ENCODE results near the gene IRAG1.

The IRAG1 gene, protein sequence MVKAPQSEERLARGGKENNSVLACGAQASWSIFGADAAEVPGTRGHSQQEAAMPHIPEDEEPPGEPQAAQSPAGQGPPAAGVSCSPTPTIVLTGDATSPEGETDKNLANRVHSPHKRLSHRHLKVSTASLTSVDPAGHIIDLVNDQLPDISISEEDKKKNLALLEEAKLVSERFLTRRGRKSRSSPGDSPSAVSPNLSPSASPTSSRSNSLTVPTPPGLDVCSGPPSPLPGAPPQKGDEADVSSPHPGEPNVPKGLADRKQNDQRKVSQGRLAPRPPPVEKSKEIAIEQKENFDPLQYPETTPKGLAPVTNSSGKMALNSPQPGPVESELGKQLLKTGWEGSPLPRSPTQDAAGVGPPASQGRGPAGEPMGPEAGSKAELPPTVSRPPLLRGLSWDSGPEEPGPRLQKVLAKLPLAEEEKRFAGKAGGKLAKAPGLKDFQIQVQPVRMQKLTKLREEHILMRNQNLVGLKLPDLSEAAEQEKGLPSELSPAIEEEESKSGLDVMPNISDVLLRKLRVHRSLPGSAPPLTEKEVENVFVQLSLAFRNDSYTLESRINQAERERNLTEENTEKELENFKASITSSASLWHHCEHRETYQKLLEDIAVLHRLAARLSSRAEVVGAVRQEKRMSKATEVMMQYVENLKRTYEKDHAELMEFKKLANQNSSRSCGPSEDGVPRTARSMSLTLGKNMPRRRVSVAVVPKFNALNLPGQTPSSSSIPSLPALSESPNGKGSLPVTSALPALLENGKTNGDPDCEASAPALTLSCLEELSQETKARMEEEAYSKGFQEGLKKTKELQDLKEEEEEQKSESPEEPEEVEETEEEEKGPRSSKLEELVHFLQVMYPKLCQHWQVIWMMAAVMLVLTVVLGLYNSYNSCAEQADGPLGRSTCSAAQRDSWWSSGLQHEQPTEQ

DNA sequence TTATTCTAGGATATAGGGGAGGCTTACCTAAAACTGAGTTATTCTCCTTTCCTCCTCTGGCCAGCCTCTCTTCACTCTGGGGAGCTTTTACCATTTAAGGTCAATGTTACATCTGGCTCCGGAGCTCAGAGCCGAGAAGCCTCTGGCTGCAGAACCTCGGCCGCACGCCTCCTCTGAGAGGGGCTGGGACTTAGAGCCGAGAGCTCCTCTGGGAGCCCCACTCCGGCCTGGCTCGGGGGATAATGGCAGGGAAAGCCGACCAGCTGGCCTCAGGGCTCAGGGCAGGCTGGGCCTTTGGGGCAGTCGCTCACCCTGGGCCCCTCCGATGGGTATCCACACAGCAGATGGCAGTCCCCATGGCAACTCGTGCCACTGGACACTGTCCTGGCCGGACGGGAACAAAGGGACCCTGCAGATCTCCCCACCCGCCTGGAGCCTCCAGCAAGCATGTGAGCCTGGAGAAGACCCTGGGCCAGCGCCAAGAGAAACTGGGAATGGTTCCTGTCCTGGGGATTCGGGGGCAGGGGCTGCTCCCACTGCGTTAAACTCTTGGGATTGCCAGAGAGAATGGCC is at the start of gene IRAG1:
TSS of gene IRAG1 (minus strand) at position 247 of the 573 bp plus-strand sequence. CDS start at position 94, 153 bp downstream.
- DNase-seq (ENCODE audit: extremely low read depth, low read depth), result no peak
- H3K4me3 ChIP-seq (replicated peaks; ENCODE audit: low read depth, low read length), result peak within 1 kb of the TSS; percentile 17
- TF ChIP-seq, protein P1, sequence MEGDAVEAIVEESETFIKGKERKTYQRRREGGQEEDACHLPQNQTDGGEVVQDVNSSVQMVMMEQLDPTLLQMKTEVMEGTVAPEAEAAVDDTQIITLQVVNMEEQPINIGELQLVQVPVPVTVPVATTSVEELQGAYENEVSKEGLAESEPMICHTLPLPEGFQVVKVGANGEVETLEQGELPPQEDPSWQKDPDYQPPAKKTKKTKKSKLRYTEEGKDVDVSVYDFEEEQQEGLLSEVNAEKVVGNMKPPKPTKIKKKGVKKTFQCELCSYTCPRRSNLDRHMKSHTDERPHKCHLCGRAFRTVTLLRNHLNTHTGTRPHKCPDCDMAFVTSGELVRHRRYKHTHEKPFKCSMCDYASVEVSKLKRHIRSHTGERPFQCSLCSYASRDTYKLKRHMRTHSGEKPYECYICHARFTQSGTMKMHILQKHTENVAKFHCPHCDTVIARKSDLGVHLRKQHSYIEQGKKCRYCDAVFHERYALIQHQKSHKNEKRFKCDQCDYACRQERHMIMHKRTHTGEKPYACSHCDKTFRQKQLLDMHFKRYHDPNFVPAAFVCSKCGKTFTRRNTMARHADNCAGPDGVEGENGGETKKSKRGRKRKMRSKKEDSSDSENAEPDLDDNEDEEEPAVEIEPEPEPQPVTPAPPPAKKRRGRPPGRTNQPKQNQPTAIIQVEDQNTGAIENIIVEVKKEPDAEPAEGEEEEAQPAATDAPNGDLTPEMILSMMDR (IDR thresholded peaks at IDR 0.05; ENCODE audit: low read depth, low read length, missing control alignments), result no peak

GRCh38 chr11:10742460-10743208 is 49.1 kb upstream of the IRAG1 start:
- no peak overlapping the region for H3K4me3 ChIP-seq (replicated peaks; ENCODE audit: low read depth, low read length)
- DNase-seq (ENCODE audit: extremely low read depth, low read depth), result peak; percentile 21
- TF ChIP-seq, protein P1 (IDR thresholded peaks at IDR 0.05; ENCODE audit: low read depth, low read length, missing control alignments), result no peak

DNA sequence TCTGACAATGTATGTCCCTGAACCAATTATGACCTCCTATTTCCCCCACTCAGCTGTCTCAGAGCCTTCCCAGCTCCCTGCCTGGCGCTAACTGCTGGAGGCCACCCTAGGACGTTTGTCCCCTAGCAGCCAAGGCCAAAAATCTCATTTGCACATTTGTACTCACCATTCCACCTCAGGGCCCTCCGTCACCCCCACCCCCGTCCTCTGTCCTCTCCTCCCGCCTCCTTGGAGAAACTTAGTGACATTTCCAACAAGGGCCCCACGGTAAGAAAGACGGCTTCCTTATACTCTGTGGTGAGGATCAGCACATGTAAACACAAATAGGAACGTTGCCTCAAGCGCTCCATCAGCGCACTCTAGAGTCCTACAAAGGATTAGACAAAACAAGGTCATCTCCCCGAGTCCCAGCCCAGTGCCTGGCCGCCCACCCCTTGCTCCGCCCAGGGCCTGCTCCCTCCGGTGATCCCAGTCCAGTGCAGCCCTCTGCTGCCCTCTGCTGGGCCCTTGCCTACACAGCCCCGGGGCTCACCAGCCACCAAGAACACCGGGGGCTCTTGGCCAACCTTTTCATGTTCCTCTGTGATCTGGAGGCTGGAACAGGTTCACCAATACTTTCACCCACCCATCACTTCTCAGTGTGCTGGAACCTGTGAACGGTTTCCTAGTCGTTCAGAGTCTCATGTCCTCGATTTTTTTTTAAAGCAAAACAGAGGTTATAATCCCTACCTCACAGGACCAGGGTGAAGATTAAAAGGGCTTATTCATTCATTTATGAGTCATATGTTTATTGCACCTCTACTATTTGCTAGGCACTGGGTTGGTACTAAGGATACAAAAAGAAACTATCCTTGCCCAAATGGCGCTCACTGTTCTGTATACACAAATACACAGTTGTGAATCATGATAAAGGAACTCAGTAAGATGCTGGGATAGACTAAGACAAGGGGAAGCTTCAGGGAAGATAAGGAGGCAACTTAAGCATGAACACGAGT is 42.2 kb upstream of the IRAG1 start:
- DNase-seq (ENCODE audit: extremely low read depth, low read depth), result peak; percentile 92
- TF ChIP-seq, protein P1 (IDR thresholded peaks at IDR 0.05; ENCODE audit: low read depth, low read length, missing control alignments), result peak; percentile 99
- H3K4me3 ChIP-seq (replicated peaks; ENCODE audit: low read depth, low read length), result peak overlapping the region; percentile 20

- no peak overlapping the region for H3K4me3 ChIP-seq (replicated peaks; ENCODE audit: low read depth, low read length)
- TF ChIP-seq, protein P1 (IDR thresholded peaks at IDR 0.05; ENCODE audit: low read depth, low read length, missing control alignments), result no peak
- DNase-seq (ENCODE audit: extremely low read depth, low read depth), result no peak
Measured at GRCh38 chr11:10731064-10731680, 37.6 kb upstream of the IRAG1 start.

DNA sequence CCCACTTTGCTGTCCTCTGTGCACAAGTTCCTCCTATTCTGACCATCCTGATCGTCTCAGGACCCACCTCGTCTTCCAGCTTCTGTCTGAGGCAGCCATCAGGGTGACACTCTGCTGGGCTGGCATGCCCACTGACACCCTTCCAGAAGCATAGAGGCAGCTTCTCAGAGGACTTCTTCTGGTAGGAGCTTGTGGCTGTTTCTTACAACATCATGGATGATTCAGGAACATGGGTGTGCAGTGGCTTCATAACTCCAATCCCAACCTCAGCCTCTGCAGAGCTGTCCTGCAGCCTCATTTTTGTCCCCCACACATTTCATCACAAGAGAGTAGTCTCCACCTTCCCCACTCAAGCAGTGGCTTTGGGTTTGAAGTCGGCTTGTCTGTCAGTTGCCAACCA is 36.6 kb upstream of the IRAG1 start:
- no peak for DNase-seq (ENCODE audit: extremely low read depth, low read depth)
- TF ChIP-seq, protein P1 (IDR thresholded peaks at IDR 0.05; ENCODE audit: low read depth, low read length, missing control alignments), result no peak
- no peak overlapping the region for H3K4me3 ChIP-seq (replicated peaks; ENCODE audit: low read depth, low read length)
